T-cell (primary cell): ENCODE results near the gene MTURN. TPM values are rescaled to one million over a fixed set of nuclear protein-coding genes. Genes with fewer than 3 reads are reported as not detected.

ENCODE experiments used
- ATAC-seq, 4 experiments: fragments of 200-7000 bp in 3 of 4; fragments of 150-1000 bp in 1 of 4; cut with Tn5 transposase; replicated peaks in 1 of 4; 1 replicate in 3 of 4; 2 replicates in 1 of 4; pipeline ENCODE4 v1.10.0; 2021; ENCODE audit warnings: moderate library complexity in 3 of 4, mild to moderate bottlenecking in 2 of 4, moderate number of reproducible peaks in 1 of 4
- CTCF ChIA-PET, 2 donors: fragments of 300-600 bp; sonication (Branson Sonifier 250); formaldehyde crosslinking; loops; one replicate each; lab custom pipeline; 2022; ENCODE audit warnings: antibody characterized with exemption in 2 of 2; lab: Charles Lee
- POLR2A ChIA-PET, 2 donors: fragments of 300-600 bp; sonication (Branson Sonifier 250); formaldehyde crosslinking; loops; one replicate each; lab custom pipeline; 2022; ENCODE audit warnings: antibody characterized with exemption in 2 of 2; lab: Charles Lee
- DNase-seq, 35 experiments: peaks; one replicate each; pipeline versions ENCODE4 v3.0.0 to v3.0.0-alpha.2; 2013 to 2023
- H3K27ac ChIP-seq: one replicate; pipeline ENCODE4 v1.5.1; 2013; ENCODE audit warnings: low read length
- H3K27me3 ChIP-seq, 2 experiments: replicated peaks in 1 of 2; 1 replicate in 1 of 2; 2 replicates in 1 of 2; pipeline versions ENCODE4 v1.6.1 to v1.7.0; 2013; ENCODE audit warnings: low read length in 1 of 2, mixed read lengths in 1 of 2; ENCODE audit not compliant: control insufficient read depth in 2 of 2, insufficient read depth in 2 of 2; ENCODE audit errors: extremely low read depth in 1 of 2
- H3K36me3 ChIP-seq, 2 donors: 1 replicate in 1 of 2; 2 replicates in 1 of 2; pipeline versions ENCODE4 v1.6.1 to v1.7.0; 2013; ENCODE audit warnings: low read length in 1 of 2; ENCODE audit not compliant: control insufficient read depth in 2 of 2, insufficient read depth in 1 of 2; ENCODE audit errors: extremely low read depth in 1 of 2
- H3K4me1 ChIP-seq, 2 experiments: 1 replicate in 1 of 2; 2 replicates in 1 of 2; pipeline versions ENCODE4 v1.6.1 to v1.7.0; 2013; ENCODE audit warnings: low read length in 2 of 2, mixed read lengths in 1 of 2; ENCODE audit not compliant: insufficient read depth in 2 of 2, control insufficient read depth in 1 of 2; ENCODE audit errors: extremely low read depth in 1 of 2
- H3K4me3 ChIP-seq, 2 donors: 1 replicate in 1 of 2; 2 replicates in 1 of 2; pipeline versions ENCODE4 v1.5.1 to v1.7.0; 2013; ENCODE audit warnings: mild to moderate bottlenecking in 2 of 2, low read length in 1 of 2, moderate library complexity in 1 of 2; ENCODE audit not compliant: control insufficient read depth in 1 of 2; ENCODE audit errors: extremely low read depth in 1 of 2
- H3K9me3 ChIP-seq: 2 replicates; pipeline ENCODE4 v1.7.0; 2013
- H3K27ac Mint-ChIP-seq, 2 donors: one replicate each; pipeline ENCODE4 v1.8.0; 2020 to 2021; ENCODE audit warnings: mild to moderate bottlenecking in 2 of 2, mixed read lengths in 2 of 2
- H3K27me3 Mint-ChIP-seq, 2 donors: one replicate each; pipeline ENCODE4 v1.8.0; 2021 to 2022; ENCODE audit warnings: mixed read lengths in 2 of 2
- H3K36me3 Mint-ChIP-seq: one replicate; pipeline ENCODE4 v1.8.0; 2021; ENCODE audit warnings: mixed read lengths
- H3K4me1 Mint-ChIP-seq, 3 donors: one replicate each; pipeline ENCODE4 v1.8.0; 2020 to 2022; ENCODE audit warnings: mixed read lengths in 3 of 3, mild to moderate bottlenecking in 1 of 3
- H3K4me3 Mint-ChIP-seq, 3 donors: one replicate each; pipeline ENCODE4 v1.8.0; 2020 to 2022; ENCODE audit warnings: mild to moderate bottlenecking in 3 of 3, mixed read lengths in 3 of 3, moderate library complexity in 3 of 3
- H3K9me3 Mint-ChIP-seq, 3 donors: one replicate each; pipeline ENCODE4 v1.8.0; 2020 to 2022; ENCODE audit warnings: mixed read lengths in 3 of 3
- WGBS: methylation state at CpG from one replicate; pipeline ENCODE4 v1.1.5; 2013; ENCODE audit warnings: missing lambda C conversion rate; ENCODE audit not compliant: insufficient coverage; 5-methylcytosine and 5-hydroxymethylcytosine counted together
- total RNA-seq, 35 experiments: library from RNA in 6 of 35; stranded (reverse) in 6 of 35; fragments of 120-200 nt in 1 of 35; gene quantifications; one replicate each; pipeline versions ENCODE4 v1.2.1 to v1.2.4 and lab custom pipeline; 2013 to 2026

Gene MTURN
- total RNA-seq, 5 donors from 2014 or later (not counting 1 experiment from before 2014, with no cell fraction given), result 17.3 to 26.3 (median 22.8) TPM

- H3K4me3 ChIP-seq, result no peak overlapping the region
- POLR2A ChIA-PET, result interaction anchor here in 1 of 2 donors (0.7 kb wide), 1 partner anchor 26 kb away, joined by 4 read pairs; no protein-coding TSS in a partner anchor
- H3K27ac Mint-ChIP-seq, result peak overlapping the region; percentile 53 to 75
Observed at GRCh38 chr7:30162133-30162532, 27.3 kb downstream of the MTURN start.

GRCh38 chr7:30162622-30163124 is 27.9 kb downstream of the MTURN start:
- Histone ChIP-seq H3K4me1 (peaks cover 29 to 41% of the 10 kb centered on the region in 2 experiments), H3K4me3 (no peak overlapping the region), H3K27me3 (no peaks in the 10 kb centered on the region), H3K27ac (peak overlapping the region; percentile 37), H3K36me3 (no peaks in the 10 kb centered on the region), H3K9me3 (no peaks in the 10 kb centered on the region)
- Mint-ChIP-seq H3K4me3 (peak overlapping the region; percentile 25 to 67 (median 50)), H3K4me1 (peaks cover 48 to 54% (median 54%) of the 10 kb centered on the region in 3 donors), H3K9me3 (no peaks in the 10 kb centered on the region), H3K27me3 (no peaks in the 10 kb centered on the region), H3K36me3 (peaks cover 1% of the 10 kb centered on the region), H3K27ac (peak overlapping the region; percentile 53 to 75)
- ATAC-seq (peak in 3 of 4 experiments; percentile 46 to 73 (median 65)), DNase-seq (peak in 5 of 35 experiments; percentile 11 to 28 (median 14))
- ChIA-PET CTCF (interaction anchor here in 1 of 2 donors (0.6 to 1.0 kb wide), 2 partner anchors 187 to 296 kb away, joined by 3 to 4 read pairs; no protein-coding TSS in a partner anchor), POLR2A (interaction anchor here in 1 of 2 donors (0.7 kb wide), 1 partner anchor 26 kb away, joined by 4 read pairs; no protein-coding TSS in a partner anchor)
- 47% methylated on average over 3 of the region's 5 CpGs for whole genome bisulfite sequencing

More at GRCh38 chr7:30162133-30162532, 27.3 kb downstream of the MTURN start:
- no peaks in the 10 kb centered on the region for H3K36me3 ChIP-seq
- peaks cover 34 to 45% of the 10 kb centered on the region in 2 experiments for H3K4me1 ChIP-seq
- DNase-seq, result peak in 1 of 35 experiments; percentile 19
- CTCF ChIA-PET, result interaction anchor here in 1 of 2 donors (1.0 kb wide), 1 partner anchor 188 kb away, joined by 3 read pairs; no protein-coding TSS in a partner anchor
- Mint-ChIP-seq H3K36me3 (no peaks in the 10 kb centered on the region), H3K4me1 (peaks cover 53 to 60% (median 60%) of the 10 kb centered on the region in 3 donors), H3K9me3 (no peaks in the 10 kb centered on the region), H3K27me3 (no peaks in the 10 kb centered on the region), H3K4me3 (peak overlapping the region in 2 of 3 donors; percentile 25 to 67)
- ATAC-seq, result no peak
- H3K27ac ChIP-seq, result peak overlapping the region; percentile 37
- no CpG with 5 or more reads among the region's 3 CpGs for WGBS
- no peaks in the 10 kb centered on the region for H3K27me3 ChIP-seq
- no peaks in the 10 kb centered on the region for H3K9me3 ChIP-seq

GRCh38 chr7:30163231-30163894 is 28.6 kb downstream of the MTURN start:
- peaks cover 29 to 40% of the 10 kb centered on the region in 2 experiments for H3K4me1 ChIP-seq
- Mint-ChIP-seq H3K27ac (peak overlapping the region; percentile 36 to 75), H3K36me3 (peaks cover 4% of the 10 kb centered on the region), H3K27me3 (no peaks in the 10 kb centered on the region), H3K4me1 (peaks cover 43 to 52% (median 51%) of the 10 kb centered on the region in 3 donors), H3K9me3 (no peaks in the 10 kb centered on the region), H3K4me3 (peak overlapping the region; percentile 50 to 67 (median 53))
- H3K4me3 ChIP-seq, result no peak overlapping the region
- H3K36me3 ChIP-seq, result no peaks in the 10 kb centered on the region
- peak; percentile 33 to 45 (median 43) for ATAC-seq
- ChIA-PET POLR2A (no interaction called here), CTCF (interaction anchor here (0.6 to 1.1 kb wide), 4 partner anchors 16 to 295 kb away, joined by 4 to 5 read pairs (median 4); no protein-coding TSS in a partner anchor)
- no peaks in the 10 kb centered on the region for H3K9me3 ChIP-seq
- peak in 22 of 35 experiments; percentile 2 to 45 (median 22) for DNase-seq
- no peaks in the 10 kb centered on the region for H3K27me3 ChIP-seq
- WGBS, result 25% methylated on average over 4 of the region's 13 CpGs
- peak overlapping the region; percentile 37 for H3K27ac ChIP-seq

- H3K27me3 ChIP-seq, result no peaks in the 10 kb centered on the region
- H3K4me3 ChIP-seq, result no peak overlapping the region
- H3K4me1 ChIP-seq, result peaks cover 23 to 30% of the 10 kb centered on the region in 2 experiments
- ChIA-PET POLR2A (no interaction called here), CTCF (interaction anchor here (0.6 to 1.1 kb wide), 4 partner anchors 63 to 1795 kb away, joined by 3 to 7 read pairs (median 4); no protein-coding TSS in a partner anchor)
- Mint-ChIP-seq H3K4me1 (peaks cover 34 to 43% (median 42%) of the 10 kb centered on the region in 3 donors), H3K9me3 (no peaks in the 10 kb centered on the region), H3K36me3 (peaks cover 4% of the 10 kb centered on the region), H3K27me3 (no peaks in the 10 kb centered on the region), H3K27ac (no peak overlapping the region), H3K4me3 (no peak overlapping the region)
- no peaks in the 10 kb centered on the region for H3K36me3 ChIP-seq
- no peaks in the 10 kb centered on the region for H3K9me3 ChIP-seq
- DNase-seq (peak in 1 of 35 experiments; percentile 41), ATAC-seq (no peak)
- no peak overlapping the region for H3K27ac ChIP-seq
- WGBS, result 93% methylated on average over 5 of the region's 6 CpGs
Observed at GRCh38 chr7:30164567-30164966, 29.8 kb downstream of the MTURN start.

- Histone ChIP-seq H3K27ac (no peak overlapping the region), H3K36me3 (no peaks in the 10 kb centered on the region), H3K9me3 (no peaks in the 10 kb centered on the region), H3K4me1 (peaks cover 17 to 24% of the 10 kb centered on the region in 2 experiments), H3K27me3 (no peaks in the 10 kb centered on the region), H3K4me3 (no peak overlapping the region)
- ChIA-PET POLR2A (interaction anchor here in 1 of 2 donors (0.5 kb wide), 1 partner anchor 148 kb away, joined by 5 read pairs; no protein-coding TSS in a partner anchor), CTCF (interaction anchor here (0.5 to 0.6 kb wide), 2 partner anchors 107 to 181 kb away, joined by 3 to 5 read pairs; no protein-coding TSS in a partner anchor)
- WGBS, result no CpG with 5 or more reads among the region's 3 CpGs
- Mint-ChIP-seq H3K4me3 (no peak overlapping the region), H3K27me3 (no peaks in the 10 kb centered on the region), H3K36me3 (peaks cover 4% of the 10 kb centered on the region), H3K9me3 (no peaks in the 10 kb centered on the region), H3K27ac (no peak overlapping the region), H3K4me1 (peaks cover 26 to 33% (median 32%) of the 10 kb centered on the region in 3 donors)
- no peak for DNase-seq
- ATAC-seq, result no peak
Observed at GRCh38 chr7:30165590-30165989, 30.8 kb downstream of the MTURN start.
